GM10248 (cell line): ENCODE results near the gene SPOCK2.

Experiments
- CTCF ChIA-PET: fragments of 300-600 bp; sonication (Branson Sonifier 250); formaldehyde crosslinking; extraction: SDS; loops from one replicate; lab custom pipeline; 2021; ENCODE audit warnings: antibody characterized with exemption; lab: Yijun Ruan, JAX
- POLR2A ChIA-PET: fragments of 350-650 bp; sonication (Branson Sonifier 250); formaldehyde crosslinking; extraction: SDS; loops from one replicate; lab custom pipeline; 2020; ENCODE audit warnings: antibody characterized with exemption; lab: Yijun Ruan, JAX
- DNase-seq: peaks from one replicate; pipeline ENCODE4 v3.0.0; 2012; ENCODE audit errors: extremely low spot score
- TF ChIP-seq, protein P1 (sequence below): IDR thresholded peaks from 2 replicates; pipeline ENCODE4 v1.5.1; 2012; ENCODE audit warnings: mild to moderate bottlenecking, low read depth; ENCODE audit errors: extremely low read depth, missing control alignments, control extremely low read depth

Gene SPOCK2

DNA sequence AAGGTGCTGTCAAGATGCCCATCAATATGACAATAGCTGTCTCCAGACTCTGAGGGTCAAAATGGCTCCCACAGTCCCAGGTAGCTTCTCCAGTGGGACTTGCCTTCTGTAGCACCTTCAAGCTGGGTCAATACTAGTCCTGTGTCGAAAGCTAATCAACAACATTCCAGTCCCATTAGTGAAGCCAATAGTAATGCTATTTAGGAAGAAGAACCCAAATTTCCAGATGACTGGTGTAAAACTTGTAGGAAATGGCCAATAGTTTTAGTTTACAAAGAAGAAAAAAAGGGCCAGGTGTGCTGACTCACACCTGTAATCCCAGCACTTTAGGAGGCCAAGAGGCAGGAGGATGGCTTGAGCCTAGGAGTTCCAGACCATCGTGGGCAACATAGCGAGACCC lies 2.0 kb upstream of the SPOCK2 start:
- TF ChIP-seq, protein P1, sequence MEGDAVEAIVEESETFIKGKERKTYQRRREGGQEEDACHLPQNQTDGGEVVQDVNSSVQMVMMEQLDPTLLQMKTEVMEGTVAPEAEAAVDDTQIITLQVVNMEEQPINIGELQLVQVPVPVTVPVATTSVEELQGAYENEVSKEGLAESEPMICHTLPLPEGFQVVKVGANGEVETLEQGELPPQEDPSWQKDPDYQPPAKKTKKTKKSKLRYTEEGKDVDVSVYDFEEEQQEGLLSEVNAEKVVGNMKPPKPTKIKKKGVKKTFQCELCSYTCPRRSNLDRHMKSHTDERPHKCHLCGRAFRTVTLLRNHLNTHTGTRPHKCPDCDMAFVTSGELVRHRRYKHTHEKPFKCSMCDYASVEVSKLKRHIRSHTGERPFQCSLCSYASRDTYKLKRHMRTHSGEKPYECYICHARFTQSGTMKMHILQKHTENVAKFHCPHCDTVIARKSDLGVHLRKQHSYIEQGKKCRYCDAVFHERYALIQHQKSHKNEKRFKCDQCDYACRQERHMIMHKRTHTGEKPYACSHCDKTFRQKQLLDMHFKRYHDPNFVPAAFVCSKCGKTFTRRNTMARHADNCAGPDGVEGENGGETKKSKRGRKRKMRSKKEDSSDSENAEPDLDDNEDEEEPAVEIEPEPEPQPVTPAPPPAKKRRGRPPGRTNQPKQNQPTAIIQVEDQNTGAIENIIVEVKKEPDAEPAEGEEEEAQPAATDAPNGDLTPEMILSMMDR: no peak
- ChIA-PET CTCF (interaction anchor here (1.1 to 2.8 kb wide), 7 partner anchors 12 to 317 kb away, joined by 3 to 9 read pairs (median 3); partner anchors contain the start of gene VSIR), POLR2A (interaction anchor here (0.6 kb wide), 1 partner anchor 8 kb away, joined by 3 read pairs; no protein-coding TSS in a partner anchor)
- no peak for DNase-seq

DNA sequence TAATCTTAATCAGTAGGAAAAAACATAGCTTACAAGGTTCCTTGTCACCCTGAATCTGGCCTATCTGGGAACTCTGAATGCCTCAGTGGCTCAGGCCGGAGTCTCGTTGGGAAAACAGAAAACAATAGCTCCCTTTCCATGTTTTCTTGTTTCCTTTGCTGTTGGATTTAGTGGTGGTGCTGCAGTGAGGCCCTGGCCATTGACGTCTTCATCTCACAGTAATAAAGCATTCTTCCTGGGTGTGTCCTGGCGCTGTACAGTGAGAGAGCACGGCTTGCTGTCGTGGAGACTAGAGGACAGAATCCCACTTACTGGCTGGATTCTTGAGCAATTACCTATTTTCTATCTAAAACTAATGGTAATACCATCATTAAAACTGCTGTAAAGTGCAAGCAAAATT lies 1.3 kb upstream of the SPOCK2 start:
- TF ChIP-seq, protein P1: no peak
- POLR2A ChIA-PET: no interaction called here
- CTCF ChIA-PET: interaction anchor here (1.2 to 2.8 kb wide), 7 partner anchors 12 to 250 kb away, joined by 3 to 9 read pairs (median 4); no protein-coding TSS in a partner anchor
- no peak for DNase-seq

DNA sequence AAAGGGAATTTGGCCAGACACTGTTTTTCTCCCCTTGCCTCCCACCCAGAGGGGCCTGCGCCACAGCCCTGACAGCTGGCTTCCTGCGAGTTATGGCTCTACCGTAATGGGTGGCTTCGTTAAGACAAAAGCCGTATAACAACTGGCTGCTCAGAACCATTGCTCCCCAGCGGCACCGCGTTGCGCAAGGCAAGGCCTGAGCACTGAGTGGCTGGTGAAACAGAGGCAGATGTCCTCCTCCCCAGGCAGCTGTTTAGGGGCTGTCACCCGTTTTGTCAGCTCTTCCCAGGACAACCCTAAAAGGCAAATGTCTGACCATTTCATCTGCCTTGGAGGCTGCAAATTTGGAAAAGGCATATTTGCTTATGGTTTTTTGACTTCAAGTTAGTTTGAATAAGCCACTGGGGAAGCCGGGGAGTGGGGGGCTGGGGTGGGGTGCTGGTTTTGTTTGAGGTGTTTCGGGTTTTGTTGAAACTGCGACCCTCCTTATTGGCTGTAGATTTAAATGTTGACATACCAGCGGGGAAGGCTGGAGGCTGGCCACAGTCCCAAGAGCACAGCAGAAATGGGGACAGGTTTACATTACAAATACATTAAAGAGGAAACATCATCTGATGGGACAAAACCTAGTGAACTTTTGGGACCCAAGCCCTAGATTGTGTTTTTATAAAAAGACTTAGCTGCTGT lies 681 bp upstream of the SPOCK2 start:
- peak; percentile 22 for DNase-seq
- CTCF ChIA-PET: interaction anchor here (1.0 to 2.8 kb wide), 7 partner anchors 13 to 250 kb away, joined by 3 to 9 read pairs (median 4); no protein-coding TSS in a partner anchor
- POLR2A ChIA-PET: no interaction called here
- TF ChIP-seq, protein P1: no peak

DNA sequence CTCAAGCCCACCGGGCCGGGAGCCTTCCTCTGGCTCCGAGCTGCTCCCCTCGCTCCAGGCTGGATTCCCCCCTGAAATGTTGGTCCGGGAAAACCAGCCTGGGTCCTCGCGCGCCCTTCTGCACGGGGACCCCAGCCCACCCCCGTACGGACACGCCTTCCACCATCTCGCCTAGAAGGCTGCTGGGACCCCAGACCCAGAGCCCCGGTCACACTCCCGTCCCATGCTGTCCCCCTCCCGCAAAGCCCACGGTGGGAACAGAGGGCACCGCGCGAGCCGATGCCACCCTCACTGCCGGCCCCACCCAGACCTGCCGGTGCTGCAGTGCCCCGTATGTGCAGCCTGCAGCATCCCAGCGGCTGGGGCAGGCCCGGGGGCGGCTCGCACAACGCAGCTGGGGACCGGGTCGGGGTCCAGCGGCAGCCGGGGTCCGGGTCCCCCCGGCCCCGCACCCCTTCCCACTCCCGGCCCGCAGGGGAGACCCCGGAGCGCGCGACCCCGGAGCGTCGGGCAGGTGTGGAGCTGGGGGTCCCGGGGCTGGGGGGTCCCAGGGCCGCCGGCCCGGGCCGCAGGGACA lies 871 bp downstream of the SPOCK2 start:
- ChIA-PET POLR2A (interaction anchor here (0.6 kb wide), 1 partner anchor 1088 kb away, joined by 3 read pairs; no protein-coding TSS in a partner anchor), CTCF (interaction anchor here (0.7 to 2.6 kb wide), 6 partner anchors 8 to 252 kb away, joined by 3 to 9 read pairs (median 3); no protein-coding TSS in a partner anchor)
- TF ChIP-seq, protein P1: no peak
- peak; percentile 52 for DNase-seq

DNA sequence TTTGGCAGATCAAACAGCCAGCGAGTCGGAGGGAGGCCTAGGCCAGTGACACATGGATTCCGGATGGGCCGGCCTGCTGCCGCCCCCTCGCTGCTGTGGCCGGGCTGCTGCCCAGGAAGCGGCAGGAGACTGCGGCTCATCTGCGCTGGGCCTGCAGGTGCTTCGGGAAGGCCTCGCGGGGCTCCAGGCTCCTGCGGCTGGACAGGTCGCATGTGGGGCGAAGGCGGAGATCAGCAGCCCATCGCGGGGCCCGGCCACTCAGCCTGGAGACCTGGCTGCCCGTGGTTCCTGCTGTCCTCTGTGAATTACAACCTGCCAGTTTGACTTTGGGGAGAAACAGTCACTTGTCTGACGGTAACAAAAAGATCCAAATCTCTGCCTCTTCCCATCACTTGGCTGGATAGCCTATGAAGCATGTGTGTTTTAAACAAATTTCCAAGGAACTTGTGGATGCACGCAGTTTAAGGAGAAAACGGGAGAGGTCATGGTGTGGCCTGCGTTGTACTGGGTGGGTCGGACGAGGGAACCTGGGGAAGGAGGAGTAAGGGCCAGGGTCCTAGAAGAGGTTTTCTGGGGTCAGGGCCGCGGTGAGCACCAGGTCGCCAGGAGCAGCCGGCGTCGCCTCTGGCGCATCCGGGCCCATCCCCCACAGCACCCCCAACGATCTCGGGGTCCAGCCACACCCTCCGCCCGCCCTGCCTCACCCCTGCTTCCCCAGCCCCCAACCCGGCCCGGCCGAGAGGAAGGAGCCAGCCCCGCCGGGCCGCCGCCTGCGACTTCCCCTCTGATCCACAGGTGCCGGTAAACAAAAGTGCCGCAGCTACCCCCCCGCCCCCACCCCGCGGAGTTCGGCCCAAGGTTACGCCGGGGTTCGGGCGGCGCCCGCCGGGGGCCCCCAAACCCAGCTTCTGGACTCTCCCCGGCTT lies 1.6 kb downstream of the SPOCK2 start:
- TF ChIP-seq, protein P1: no peak
- DNase-seq: peak; percentile 53
- ChIA-PET POLR2A (interaction anchor here (0.6 kb wide), 1 partner anchor 1089 kb away, joined by 3 read pairs; no protein-coding TSS in a partner anchor), CTCF (interaction anchor here (0.9 to 1.2 kb wide), 2 partner anchors 190 to 253 kb away, joined by 3 read pairs; no protein-coding TSS in a partner anchor)
